ENCODE data around the gene ARFGAP1. TPM values are rescaled to one million over a fixed set of nuclear protein-coding genes. Genes with fewer than 3 reads are reported as not detected.

The ARFGAP1 gene
- total RNA-seq, 5 donors from 2014 or later (not counting 1 experiment from before 2014, with no cell fraction given), result 109 to 129 (median 122) TPM

GRCh38 chr20:63288581-63289251, 16.1 kb downstream of the ARFGAP1 start:
- ChIA-PET POLR2A (no interaction called here), CTCF (interaction anchor here in 1 of 2 donors (0.6 kb wide), 1 partner anchor 79 kb away, joined by 3 read pairs; no protein-coding TSS in a partner anchor)
- Histone ChIP-seq H3K36me3 (ENCODE audit: control insufficient read depth in 2 of 2, extremely low read depth in 1 of 2, insufficient read depth in 1 of 2, low read length in 1 of 2) (peaks cover 16 to 27% of the 10 kb centered on the region in 2 donors), H3K4me1 (ENCODE audit: control insufficient read depth in 1 of 2, extremely low read depth in 1 of 2, insufficient read depth in 2 of 2, low read length in 2 of 2) (peaks cover 0 to 22% of the 10 kb centered on the region in 2 experiments), H3K4me3 (ENCODE audit: control insufficient read depth in 1 of 2, extremely low read depth in 1 of 2, low read length in 1 of 2) (no peak overlapping the region), H3K27me3 (replicated peaks in 1 of 2; ENCODE audit: control insufficient read depth in 2 of 2, extremely low read depth in 1 of 2, insufficient read depth in 2 of 2, low read length in 1 of 2) (peaks cover 0 to 14% of the 10 kb centered on the region in 2 experiments), H3K27ac (ENCODE audit: low read length) (no peak overlapping the region), H3K9me3 (no peaks in the 10 kb centered on the region)
- Mint-ChIP-seq H3K27ac (no peak overlapping the region), H3K27me3 (no peaks in the 10 kb centered on the region), H3K9me3 (no peaks in the 10 kb centered on the region), H3K4me1 (peaks cover 3 to 5% (median 4%) of the 10 kb centered on the region in 3 donors), H3K4me3 (no peak overlapping the region), H3K36me3 (peaks cover 8% of the 10 kb centered on the region)
- 89% methylated on average over 23 of the region's 28 CpGs for WGBS (ENCODE audit: insufficient coverage)
- ATAC-seq (replicated peaks in 1 of 4), result no peak
- no peak for DNase-seq

- Histone ChIP-seq H3K9me3 (no peaks in the 10 kb centered on the region), H3K4me3 (ENCODE audit: control insufficient read depth in 1 of 2, extremely low read depth in 1 of 2, low read length in 1 of 2) (no peak overlapping the region), H3K36me3 (ENCODE audit: control insufficient read depth in 2 of 2, extremely low read depth in 1 of 2, insufficient read depth in 1 of 2, low read length in 1 of 2) (peaks cover 16 to 25% of the 10 kb centered on the region in 2 donors), H3K4me1 (ENCODE audit: control insufficient read depth in 1 of 2, extremely low read depth in 1 of 2, insufficient read depth in 2 of 2, low read length in 2 of 2) (peaks cover 0 to 18% of the 10 kb centered on the region in 2 experiments), H3K27ac (ENCODE audit: low read length) (no peak overlapping the region), H3K27me3 (replicated peaks in 1 of 2; ENCODE audit: control insufficient read depth in 2 of 2, extremely low read depth in 1 of 2, insufficient read depth in 2 of 2, low read length in 1 of 2) (peaks cover 0 to 21% of the 10 kb centered on the region in 2 experiments)
- peaks cover 6% of the 10 kb centered on the region for H3K36me3 Mint-ChIP-seq
- H3K4me3 Mint-ChIP-seq, result no peak overlapping the region
- ATAC-seq (replicated peaks in 1 of 4) (no peak), DNase-seq (no peak)
- no peaks in the 10 kb centered on the region for H3K9me3 Mint-ChIP-seq
- 93% methylated on average over 17 of the region's 25 CpGs for WGBS (ENCODE audit: insufficient coverage)
- POLR2A ChIA-PET, result no interaction called here
- CTCF ChIA-PET, result interaction anchor here in 1 of 2 donors (0.6 kb wide), 1 partner anchor 78 kb away, joined by 3 read pairs; no protein-coding TSS in a partner anchor
- H3K27ac Mint-ChIP-seq, result no peak overlapping the region
- no peaks in the 10 kb centered on the region for H3K27me3 Mint-ChIP-seq
- H3K4me1 Mint-ChIP-seq, result peaks cover 0 to 2% (median 0%) of the 10 kb centered on the region in 3 donors
These were observed 16.9 kb downstream of the ARFGAP1 start for GRCh38 chr20:63289311-63290135.

GRCh38 chr20:63290136-63290676, 17.6 kb downstream of the ARFGAP1 start:
- no peak for ATAC-seq (replicated peaks in 1 of 4)
- Mint-ChIP-seq H3K9me3 (no peaks in the 10 kb centered on the region), H3K27ac (no peak overlapping the region), H3K36me3 (peaks cover 6% of the 10 kb centered on the region), H3K4me1 (peaks cover 1 to 5% (median 3%) of the 10 kb centered on the region in 3 donors), H3K27me3 (peaks cover 0 to 4% of the 10 kb centered on the region in 2 donors), H3K4me3 (no peak overlapping the region)
- Histone ChIP-seq H3K36me3 (ENCODE audit: control insufficient read depth in 2 of 2, extremely low read depth in 1 of 2, insufficient read depth in 1 of 2, low read length in 1 of 2) (peaks cover 16 to 20% of the 10 kb centered on the region in 2 donors), H3K4me1 (ENCODE audit: control insufficient read depth in 1 of 2, extremely low read depth in 1 of 2, insufficient read depth in 2 of 2, low read length in 2 of 2) (peaks cover 0 to 16% of the 10 kb centered on the region in 2 experiments), H3K9me3 (no peaks in the 10 kb centered on the region), H3K27ac (ENCODE audit: low read length) (no peak overlapping the region), H3K27me3 (replicated peaks in 1 of 2; ENCODE audit: control insufficient read depth in 2 of 2, extremely low read depth in 1 of 2, insufficient read depth in 2 of 2, low read length in 1 of 2) (peaks cover 0 to 28% of the 10 kb centered on the region in 2 experiments), H3K4me3 (ENCODE audit: control insufficient read depth in 1 of 2, extremely low read depth in 1 of 2, low read length in 1 of 2) (no peak overlapping the region)
- DNase-seq, result no peak
- ChIA-PET POLR2A (no interaction called here), CTCF (no interaction called here)
- 91% methylated on average over 17 of the region's 17 CpGs for WGBS (ENCODE audit: insufficient coverage)

GRCh38 chr20:63290677-63291472, 18.3 kb downstream of the ARFGAP1 start:
- no peak overlapping the region for H3K27ac Mint-ChIP-seq
- peaks cover 0 to 34% of the 10 kb centered on the region in 2 experiments for H3K27me3 ChIP-seq (replicated peaks in 1 of 2; ENCODE audit: control insufficient read depth in 2 of 2, extremely low read depth in 1 of 2, insufficient read depth in 2 of 2, low read length in 1 of 2)
- H3K9me3 ChIP-seq, result no peaks in the 10 kb centered on the region
- H3K36me3 Mint-ChIP-seq, result peaks cover 6% of the 10 kb centered on the region
- H3K9me3 Mint-ChIP-seq, result no peaks in the 10 kb centered on the region
- peaks cover 0 to 18% of the 10 kb centered on the region in 2 experiments for H3K4me1 ChIP-seq (ENCODE audit: control insufficient read depth in 1 of 2, extremely low read depth in 1 of 2, insufficient read depth in 2 of 2, low read length in 2 of 2)
- H3K4me3 ChIP-seq (ENCODE audit: control insufficient read depth in 1 of 2, extremely low read depth in 1 of 2, low read length in 1 of 2), result no peak overlapping the region
- DNase-seq, result peak in 32 of 35 experiments; percentile 27 to 71 (median 54)
- H3K27ac ChIP-seq (ENCODE audit: low read length), result no peak overlapping the region
- H3K36me3 ChIP-seq (ENCODE audit: control insufficient read depth in 2 of 2, extremely low read depth in 1 of 2, insufficient read depth in 1 of 2, low read length in 1 of 2), result peaks cover 11 to 13% of the 10 kb centered on the region in 2 donors
- POLR2A ChIA-PET, result no interaction called here
- ATAC-seq (replicated peaks in 1 of 4), result peak; percentile 47 to 65 (median 56)
- H3K4me1 Mint-ChIP-seq, result peaks cover 8 to 10% (median 10%) of the 10 kb centered on the region in 3 donors
- peaks cover 0 to 6% of the 10 kb centered on the region in 2 donors for H3K27me3 Mint-ChIP-seq
- WGBS (ENCODE audit: insufficient coverage), result 57% methylated on average over 21 of the region's 26 CpGs
- CTCF ChIA-PET, result no interaction called here
- no peak overlapping the region for H3K4me3 Mint-ChIP-seq

- H3K9me3 ChIP-seq, result no peaks in the 10 kb centered on the region
- ATAC-seq (replicated peaks in 1 of 4) (no peak), DNase-seq (no peak)
- H3K36me3 ChIP-seq (ENCODE audit: control insufficient read depth in 2 of 2, extremely low read depth in 1 of 2, insufficient read depth in 1 of 2, low read length in 1 of 2), result peaks cover 6 to 8% of the 10 kb centered on the region in 2 donors
- Mint-ChIP-seq H3K27ac (no peak overlapping the region), H3K4me1 (peaks cover 8 to 12% (median 9%) of the 10 kb centered on the region in 3 donors), H3K4me3 (no peak overlapping the region), H3K27me3 (peaks cover 0 to 7% of the 10 kb centered on the region in 2 donors), H3K9me3 (no peaks in the 10 kb centered on the region), H3K36me3 (peaks cover 6% of the 10 kb centered on the region)
- H3K4me1 ChIP-seq (ENCODE audit: control insufficient read depth in 1 of 2, extremely low read depth in 1 of 2, insufficient read depth in 2 of 2, low read length in 2 of 2), result peaks cover 0 to 22% of the 10 kb centered on the region in 2 experiments
- no peak overlapping the region for H3K4me3 ChIP-seq (ENCODE audit: control insufficient read depth in 1 of 2, extremely low read depth in 1 of 2, low read length in 1 of 2)
- peaks cover 0 to 44% of the 10 kb centered on the region in 2 experiments for H3K27me3 ChIP-seq (replicated peaks in 1 of 2; ENCODE audit: control insufficient read depth in 2 of 2, extremely low read depth in 1 of 2, insufficient read depth in 2 of 2, low read length in 1 of 2)
- WGBS (ENCODE audit: insufficient coverage), result 88% methylated on average over 10 of the region's 10 CpGs
- CTCF ChIA-PET, result no interaction called here
- POLR2A ChIA-PET, result no interaction called here
- H3K27ac ChIP-seq (ENCODE audit: low read length), result no peak overlapping the region
These were observed 19.2 kb downstream of the ARFGAP1 start for GRCh38 chr20:63291811-63292210.

Data from T-cell (primary cell).